ENCODE data around the gene CCDC80.
"Not testable (repeated sequence)": the region's sequence is repeated elsewhere in the genome, so short reads cannot be mapped to it uniquely, and the experiment has no call there.

Gene CCDC80

DNA sequence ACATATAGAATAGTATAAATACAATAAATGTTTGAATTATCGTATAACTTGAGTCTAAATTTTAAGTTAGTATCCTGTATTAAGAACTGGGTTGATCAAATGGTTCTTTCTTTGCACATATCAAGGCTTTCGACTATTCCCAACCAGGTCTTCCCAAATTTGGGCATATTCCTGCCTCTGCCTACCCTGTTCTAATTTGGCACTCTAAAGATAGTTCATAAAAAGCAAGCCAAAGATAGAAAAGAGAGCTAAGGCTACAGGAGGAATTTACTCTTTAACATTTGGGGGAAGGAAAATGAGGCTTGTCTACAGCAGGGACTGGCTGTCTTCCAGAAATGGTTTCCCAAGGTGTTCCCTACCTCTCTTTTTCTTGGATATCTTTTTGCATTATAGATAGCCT lies 43.0 kb downstream of the CCDC80 start:
- no peak for DNase-seq

DNA sequence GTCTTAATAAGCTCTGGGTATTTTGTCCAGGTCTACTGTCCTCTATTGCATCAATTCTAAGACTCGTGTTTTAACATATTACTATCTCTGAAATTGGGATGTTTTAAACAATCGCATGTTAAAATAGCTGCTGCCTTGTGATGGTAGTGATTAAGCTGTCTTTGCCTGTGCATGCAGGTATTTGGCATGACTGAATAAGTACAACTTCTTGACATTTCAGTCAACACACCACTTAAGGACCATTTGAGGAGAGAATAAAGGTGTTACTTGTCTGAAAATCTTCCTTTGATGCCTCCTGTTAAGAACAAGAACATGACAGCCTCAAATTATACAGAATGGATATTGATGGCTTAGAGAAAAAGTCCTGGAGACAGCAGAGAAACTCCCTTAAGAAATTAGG lies 46.1 kb downstream of the CCDC80 start:
- DNase-seq, result no peak

DNA sequence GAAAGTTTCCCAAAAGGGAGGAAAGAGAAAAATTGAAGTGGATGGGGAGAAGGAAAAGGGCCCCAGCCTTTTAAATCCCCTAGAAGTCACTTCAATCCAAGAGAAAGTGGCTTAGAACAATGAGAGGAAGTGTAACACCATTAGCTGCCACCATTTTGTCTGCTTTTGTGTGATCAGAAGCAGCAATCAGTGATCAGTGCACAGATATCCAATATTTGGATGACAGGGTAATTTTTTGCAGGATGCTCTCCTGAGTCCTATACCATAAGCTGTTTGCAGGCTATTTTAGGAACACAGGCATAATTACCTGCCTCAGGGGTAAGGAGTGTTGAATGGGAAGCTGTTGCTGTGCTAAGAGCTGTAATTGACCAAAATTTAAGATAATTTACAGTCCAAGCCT lies 47.7 kb downstream of the CCDC80 start:
- DNase-seq, result no peak

DNA sequence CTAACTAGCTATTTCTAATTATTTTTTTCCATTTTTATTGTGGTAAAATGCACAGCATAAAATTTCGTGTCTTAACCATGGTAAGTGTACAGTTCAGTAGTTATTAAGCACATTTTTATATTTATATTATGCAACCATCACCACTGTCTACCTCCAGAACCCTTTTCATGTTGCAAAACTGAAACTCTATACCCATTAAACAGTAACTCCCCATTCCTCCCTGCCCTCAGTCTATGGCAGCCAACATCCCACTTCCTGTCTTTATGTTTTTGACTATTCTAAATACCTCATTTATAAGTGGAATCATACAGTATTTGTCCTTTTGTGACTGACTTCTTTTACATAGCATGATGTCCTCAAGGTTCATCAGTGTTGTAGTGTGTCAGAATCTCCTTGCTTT lies 53.6 kb downstream of the CCDC80 start:
- no peak for DNase-seq

DNA sequence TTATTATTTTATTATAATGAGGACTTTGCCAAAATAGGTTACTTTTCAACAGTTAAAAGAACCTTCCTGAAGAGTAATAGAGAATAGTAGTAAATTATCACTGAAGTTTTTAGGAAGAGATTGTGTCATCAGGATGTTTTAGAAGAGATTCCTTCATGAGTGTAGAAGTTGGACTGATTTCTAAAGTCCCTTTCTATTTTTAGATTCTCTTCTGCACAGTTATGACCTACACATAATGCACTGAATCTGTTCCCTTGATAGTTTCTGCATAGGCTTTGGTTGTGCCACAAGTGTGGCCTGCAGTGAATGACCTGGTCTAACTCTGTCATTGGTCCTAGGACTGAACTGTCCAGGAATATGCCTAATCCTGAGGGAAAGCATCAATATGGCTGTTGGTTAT lies 55.2 kb downstream of the CCDC80 start:
- DNase-seq, result no peak

DNA sequence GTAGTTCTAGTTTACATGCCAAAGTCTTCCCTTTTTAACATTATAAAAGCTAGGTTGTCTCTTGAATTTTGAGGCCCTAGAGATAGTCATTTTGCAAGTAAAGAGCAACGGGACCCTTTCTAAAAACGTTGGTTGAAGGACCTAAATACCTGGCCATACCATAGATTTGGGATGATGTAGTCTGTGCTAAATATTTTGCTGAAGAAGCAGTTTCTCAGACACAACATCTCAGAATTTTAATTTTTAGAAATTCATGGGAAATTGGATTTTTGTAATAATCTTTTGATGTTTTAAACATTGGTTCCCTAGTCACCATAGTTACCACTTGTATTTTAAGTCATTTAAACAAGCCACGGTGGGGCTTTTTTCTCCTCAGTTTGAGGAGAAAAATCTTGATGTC lies 57.8 kb downstream of the CCDC80 start:
- no peak for DNase-seq

DNA sequence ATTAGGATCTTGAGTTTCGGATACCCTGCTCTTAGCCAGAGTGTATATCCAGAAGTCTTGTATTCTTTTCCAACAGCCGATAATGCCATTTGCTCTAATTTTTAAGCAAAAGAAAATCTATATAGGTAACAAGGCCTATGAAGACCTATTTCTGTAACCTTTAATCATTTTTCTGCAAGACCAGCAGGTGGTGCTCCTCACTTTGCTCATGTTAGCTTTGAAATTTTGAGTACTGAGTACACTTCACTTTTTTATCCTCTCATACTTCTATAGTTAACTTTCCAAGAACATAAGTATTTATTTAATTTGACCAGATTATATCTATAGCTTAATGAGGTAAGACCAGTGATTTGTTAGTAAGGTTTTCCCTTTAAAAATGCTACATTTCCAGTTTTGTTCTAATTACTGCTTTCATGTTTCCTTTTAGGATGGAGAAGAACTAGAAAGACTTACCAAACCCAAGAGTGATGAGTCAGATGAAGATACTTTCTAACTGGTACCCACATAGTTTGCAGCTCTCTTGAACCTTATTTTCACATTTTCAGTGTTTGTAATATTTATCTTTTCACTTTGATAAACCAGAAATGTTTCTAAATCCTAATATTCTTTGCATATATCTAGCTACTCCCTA lies 58.6 kb downstream of the CCDC80 start:
- DNase-seq, result peak in 4 of 56 donors; percentile 1 to 12 (median 3)

DNA sequence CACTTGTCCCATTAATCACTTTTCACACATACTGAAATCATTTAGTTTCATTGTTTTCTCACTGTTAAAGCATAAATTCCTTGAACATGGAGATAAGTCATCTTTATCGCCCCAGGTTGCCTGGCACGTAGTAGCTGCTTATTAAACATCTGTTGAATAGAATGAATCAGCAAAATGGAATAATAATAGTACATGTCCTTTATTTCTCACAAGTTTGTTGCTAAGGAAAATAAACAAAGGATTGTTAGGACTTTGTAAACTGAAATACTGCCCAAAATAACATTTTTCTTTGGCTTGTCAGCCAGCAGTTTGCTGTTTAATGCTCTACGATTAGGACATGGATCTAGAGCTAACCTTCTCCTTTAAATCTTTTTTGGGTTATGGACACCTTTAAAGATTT lies 61.2 kb downstream of the CCDC80 start:
- DNase-seq, result no peak

DNA sequence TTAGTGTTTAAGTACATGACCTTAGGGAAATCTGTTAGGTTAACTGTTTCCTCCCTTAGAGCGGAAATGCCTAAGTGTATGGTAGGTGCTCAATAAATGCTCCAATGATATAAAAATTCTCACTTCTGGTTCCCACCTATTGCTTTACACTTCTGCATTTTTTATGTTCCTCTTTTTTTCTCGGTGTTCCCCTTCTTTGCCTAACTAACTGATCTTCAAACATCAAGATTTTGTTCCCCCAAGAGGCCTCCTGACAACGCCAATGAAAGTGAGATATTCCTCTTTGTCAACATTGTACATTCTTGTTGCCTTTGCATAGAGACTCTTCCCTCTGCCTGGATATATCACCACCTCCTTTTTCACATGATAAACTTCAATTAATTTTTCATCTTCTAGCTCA lies 61.7 kb downstream of the CCDC80 start:
- DNase-seq, result no peak

DNA sequence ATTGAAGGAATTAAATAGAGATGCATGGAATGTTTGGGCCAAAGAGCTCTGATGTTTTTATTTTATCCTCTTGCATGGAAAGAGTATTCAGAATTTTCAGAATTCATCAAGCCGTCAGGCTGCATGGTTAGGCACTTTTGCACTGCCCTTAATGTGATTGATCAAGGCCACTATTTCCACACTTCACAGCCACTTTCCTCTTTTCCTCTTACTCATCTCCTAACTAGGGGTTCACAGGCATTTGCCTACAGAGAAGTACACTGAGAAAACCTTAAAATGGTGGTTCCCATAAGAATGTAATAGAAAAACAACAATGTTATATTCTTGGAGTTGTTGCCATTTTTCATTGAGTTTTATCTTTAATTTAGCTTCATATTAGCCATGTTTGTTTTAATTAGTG lies 68.2 kb downstream of the CCDC80 start:
- no peak for DNase-seq

DNA sequence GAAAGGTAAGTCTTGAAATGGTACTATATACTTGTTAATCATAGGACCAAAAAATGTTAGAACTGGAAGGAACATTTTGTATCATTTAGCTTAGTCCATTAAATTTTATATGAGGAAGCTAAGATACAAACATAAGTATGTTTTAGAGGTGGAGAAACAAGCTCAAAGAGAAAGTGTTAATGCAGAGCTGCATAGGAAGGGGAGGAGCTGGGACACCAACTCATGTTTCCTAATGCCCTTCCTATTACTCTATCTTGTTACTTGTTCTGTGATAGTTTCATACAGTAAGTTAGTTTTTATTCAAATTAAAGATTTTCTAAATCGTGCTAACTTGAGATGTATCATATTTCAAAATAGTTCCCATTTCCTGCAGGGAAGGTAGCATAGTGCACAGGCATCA lies 71.7 kb downstream of the CCDC80 start:
- no peak for DNase-seq

DNA sequence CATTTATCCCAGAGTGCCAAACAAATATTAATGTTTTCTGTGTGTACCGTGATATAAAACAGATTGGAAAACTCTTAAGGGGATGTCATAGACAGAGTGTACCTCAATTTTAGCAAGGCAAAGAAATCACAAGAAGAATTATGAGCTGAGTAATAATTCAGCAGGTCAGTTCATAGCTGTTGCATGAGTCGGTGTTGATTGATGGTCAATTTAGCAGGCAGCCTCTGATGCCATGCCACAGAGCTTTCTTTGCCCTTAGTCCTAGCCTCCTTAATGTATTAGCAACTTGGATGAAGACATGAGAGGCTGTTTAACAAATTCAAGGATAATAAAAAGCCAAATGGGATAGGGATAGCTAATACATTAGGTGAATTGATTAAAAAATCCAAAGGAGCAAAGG lies 72.3 kb downstream of the CCDC80 start:
- no peak for DNase-seq

DNA sequence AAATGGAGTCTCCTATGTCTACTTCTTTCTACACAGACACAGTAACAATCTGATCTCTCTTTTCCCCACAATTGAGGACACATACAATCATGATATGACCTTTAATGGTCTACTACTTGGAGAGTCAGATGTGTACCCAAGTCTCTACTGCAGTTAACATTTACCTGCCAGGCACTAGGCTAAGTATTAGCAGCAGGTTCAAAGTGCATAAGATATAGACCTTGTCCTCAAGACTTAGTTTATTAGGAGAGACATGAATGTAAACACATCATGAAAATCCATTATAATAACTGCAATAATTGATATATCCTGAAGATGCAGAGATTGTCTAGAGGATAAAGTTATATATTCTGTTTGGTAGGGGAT lies 76.0 kb downstream of the CCDC80 start:
- DNase-seq, result no peak

DNA sequence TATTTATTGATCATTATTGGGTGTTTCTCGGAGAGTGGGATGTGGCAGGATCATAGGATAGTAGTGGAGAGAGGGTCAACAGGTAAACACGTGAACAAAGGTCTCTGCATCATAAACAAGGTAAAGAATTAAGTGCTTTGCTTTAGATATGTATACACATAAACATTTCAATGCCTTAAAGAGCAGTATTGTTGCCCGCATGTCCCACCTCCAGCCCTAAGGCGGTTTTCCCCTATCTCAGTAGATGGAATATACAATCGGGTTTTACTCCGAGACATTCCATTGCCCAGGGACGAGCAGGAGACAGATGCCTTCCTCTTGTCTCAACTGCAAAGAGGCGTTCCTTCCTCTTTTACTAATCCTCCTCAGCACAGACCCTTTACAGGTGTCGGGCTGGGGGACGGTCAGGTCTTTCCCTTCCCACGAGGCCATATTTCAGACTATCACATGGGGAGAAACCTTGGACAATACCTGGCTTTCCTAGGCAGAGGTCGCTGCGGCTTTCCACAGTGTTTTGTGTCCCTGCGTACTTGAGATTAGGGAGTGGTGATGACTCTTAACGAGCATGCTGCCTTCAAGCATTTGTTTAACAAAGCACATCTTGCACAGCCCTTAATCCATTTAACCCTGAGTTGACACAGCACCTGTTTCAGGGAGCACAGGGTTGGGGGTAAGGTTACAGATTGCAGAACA lies 76.5 kb downstream of the CCDC80 start:
- DNase-seq, result not testable (repeated sequence)

DNA sequence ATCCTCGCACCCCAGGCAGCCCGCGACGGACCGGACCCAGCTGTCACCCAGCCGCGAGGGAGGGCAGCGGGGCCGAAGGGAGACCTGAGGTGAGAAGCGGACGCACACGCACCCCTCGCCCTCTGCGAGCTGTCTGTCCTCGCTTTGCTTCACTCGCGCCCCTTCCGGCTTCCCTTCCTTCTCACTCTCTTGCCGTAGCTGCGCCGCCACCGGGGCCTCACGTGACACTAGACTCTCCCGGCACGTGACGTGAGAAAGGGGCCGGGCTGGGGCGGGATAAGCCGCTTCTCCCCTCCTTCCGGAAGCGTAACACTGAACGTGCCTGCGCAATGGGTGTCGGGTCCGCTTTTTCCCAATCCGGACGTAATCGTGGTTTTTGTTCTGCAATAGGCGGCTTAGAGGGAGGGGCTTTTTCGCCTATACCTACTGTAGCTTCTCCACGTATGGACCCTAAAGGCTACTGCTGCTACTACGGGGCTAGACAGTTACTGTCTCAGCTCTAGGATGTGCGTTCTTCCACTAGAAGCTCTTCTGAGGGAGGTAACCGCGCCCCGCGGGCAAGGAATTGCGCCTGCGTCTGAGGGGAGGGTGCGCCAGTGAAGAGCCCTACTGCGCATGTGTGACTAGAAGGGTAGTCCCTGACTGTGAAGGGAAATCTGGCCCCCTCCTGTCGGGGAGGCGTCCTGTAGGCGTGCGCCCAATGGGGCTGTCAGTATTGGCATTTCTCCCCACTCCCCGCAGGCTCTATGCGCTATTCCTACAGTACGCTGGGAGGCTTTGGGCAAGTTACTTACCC lies 79.0 kb downstream of the CCDC80 start, which contains the start of the genes ATG3 and SLC35A5:
Gene ATG3 (minus strand): TSS at position 229 of the 796 bp plus-strand sequence. CDS start 434 bp downstream, outside the sequence.
Gene SLC35A5 (plus strand): TSS at position 312 of the 796 bp plus-strand sequence. CDS start 1,359 bp downstream, outside the sequence.
- DNase-seq, result peak; percentile 91 to 100 (median 97)

DNA sequence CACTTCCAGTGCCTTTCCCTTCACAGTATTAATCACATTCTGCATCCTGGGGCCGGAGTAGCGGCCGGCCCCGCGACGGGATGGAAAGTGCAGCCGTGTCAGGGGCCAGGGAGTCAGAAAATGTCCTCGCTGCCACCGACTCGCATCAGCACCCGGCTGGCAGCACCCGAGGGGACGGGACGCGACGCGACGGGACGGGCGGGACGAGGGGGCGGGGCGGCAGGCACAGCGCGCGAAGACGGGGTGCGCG lies 79.5 kb downstream of the CCDC80 start:
- peak in 17 of 56 donors; percentile 38 to 84 (median 77) for DNase-seq

DNA sequence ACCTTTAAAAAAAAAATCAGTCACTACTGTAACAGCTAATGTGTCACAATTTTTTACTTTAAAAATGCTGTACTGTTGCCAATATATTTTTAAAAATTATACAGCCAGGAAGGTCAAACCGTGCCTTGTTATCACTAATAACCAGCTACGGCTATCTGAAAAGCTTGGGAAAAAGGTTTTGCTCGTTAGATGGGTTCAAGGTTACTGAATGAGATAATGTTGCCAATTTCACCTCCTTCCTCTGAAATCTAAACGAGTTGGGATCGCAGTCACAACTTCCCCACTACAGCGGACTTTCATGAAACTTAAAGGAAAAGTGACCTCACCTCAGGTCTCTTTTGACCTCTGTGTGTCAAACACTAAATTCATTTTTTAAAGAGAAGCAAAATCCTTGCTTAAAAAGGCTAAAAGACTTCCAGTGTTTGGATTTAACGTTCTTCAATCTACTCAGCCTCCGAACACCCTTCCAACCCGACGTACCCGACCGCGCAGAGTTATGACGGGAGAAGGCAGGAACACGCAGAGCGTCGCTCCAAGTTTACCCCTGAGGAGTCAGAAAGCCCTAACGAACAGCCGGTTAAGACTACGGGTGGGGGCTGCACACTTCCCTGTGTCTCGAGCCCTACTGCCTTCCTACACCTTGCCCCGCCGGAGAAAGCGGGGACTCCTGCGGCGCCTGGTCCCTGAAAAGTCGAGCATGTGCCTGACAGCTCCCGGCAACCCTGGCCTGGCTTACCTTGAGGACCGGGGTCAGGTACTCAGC lies 80.0 kb downstream of the CCDC80 start:
- peak in 40 of 56 donors; percentile 14 to 79 (median 50) for DNase-seq

DNA sequence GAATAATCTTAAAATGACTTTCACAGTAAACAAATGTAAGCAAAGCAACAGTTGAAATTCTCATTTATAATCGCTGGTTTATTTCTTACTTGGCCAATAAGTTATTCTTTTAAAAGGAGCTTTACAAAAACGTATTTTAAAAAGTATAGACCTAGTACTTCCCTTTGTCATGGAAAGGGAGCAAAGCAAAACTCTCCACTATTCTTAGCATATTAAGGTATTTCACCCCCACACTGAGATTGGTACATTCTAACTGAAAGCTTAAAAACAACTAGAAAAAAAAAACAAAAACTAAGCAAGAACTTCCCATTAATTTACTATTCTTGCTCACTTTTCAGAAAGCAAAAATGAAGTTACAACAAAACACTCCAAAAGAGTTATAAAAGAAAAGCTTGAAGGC lies 80.6 kb downstream of the CCDC80 start:
- DNase-seq, result no peak

DNA sequence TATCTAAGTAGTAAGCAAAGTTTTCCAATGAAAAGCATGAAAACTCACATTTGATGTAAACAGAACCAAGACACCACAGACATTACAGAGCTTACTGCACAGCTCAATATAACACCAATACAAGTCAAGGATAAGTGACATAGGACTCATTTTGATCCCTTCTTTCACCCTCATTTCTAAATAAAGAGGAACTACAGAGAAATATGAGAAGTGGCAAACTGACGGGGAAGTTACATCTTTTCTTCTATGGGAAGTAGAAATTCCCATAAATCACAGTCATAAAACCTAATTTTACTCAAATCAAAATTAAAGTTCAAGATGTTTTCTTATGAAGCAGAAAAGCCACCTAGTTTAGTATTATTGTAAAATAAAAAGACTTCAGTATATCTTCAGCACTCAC lies 83.0 kb downstream of the CCDC80 start:
- DNase-seq, result no peak

DNA sequence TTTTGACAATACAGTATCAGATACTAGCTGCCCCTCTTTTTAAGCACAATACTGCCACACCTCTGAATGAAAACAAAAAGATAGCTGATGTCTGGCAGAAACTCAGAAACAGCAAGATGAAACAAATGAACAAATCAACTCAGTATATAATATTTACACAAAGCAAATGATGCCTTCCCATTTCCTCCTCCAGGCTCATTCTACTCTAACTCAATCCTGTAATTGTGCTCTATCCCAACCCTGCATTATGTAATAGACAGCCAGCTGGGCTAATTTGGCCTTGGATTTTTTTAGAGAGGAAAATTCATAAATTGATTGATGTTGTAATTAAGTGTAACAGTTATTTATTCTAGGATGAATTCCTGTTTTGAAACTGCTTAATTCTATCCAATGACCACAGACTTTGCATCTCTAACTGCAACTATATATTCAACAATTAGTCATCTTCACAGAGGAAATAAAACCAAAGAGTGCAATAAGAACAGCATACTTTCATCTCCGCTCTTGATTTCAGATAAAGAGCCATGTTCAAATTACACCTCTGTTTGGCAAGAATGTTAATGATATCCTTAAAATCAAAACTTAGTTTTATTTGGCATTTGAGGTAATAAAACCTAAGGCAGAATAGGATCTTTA lies 85.3 kb downstream of the CCDC80 start:
- DNase-seq, result no peak

DNA sequence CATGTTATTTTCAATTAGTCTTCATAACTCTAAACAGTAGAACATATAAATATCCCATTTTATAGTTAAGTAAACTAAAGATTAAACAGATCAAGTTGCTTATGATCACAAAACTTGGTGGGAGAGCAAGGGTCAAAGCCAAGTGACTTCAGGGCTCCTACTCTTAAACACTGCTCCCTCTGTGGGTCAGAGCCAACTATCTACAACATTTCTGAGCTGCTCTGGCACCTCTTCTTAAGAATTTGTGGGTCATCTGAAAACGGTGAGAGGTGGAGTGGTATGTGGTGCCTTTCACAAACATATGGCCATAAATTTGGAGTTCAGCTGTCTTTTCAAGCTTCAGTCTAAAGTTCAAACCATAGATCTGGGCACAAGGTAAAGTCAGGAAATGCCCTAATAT lies 90.1 kb downstream of the CCDC80 start:
- DNase-seq, result no peak

Measured in amygdala (tissue), 56 donors.